H1 (cell line): Measurements from ENCODE around the gene ADCY5. TPM values are rescaled to one million over a fixed set of nuclear protein-coding genes. Genes with fewer than 3 reads are reported as not detected.

Experiments
- CTCF ChIA-PET: fragments of 300-600 bp; sonication (Branson Sonifier 250); formaldehyde crosslinking; loops from one replicate; lab custom pipeline; 2021; ENCODE audit not compliant: partially characterized antibody; lab: Charles Lee
- POLR2A ChIA-PET: fragments of 300-600 bp; sonication (Branson Sonifier 250); formaldehyde crosslinking; loops from one replicate; lab custom pipeline; 2021; ENCODE audit warnings: inconsistent platforms; ENCODE audit not compliant: partially characterized antibody; lab: Charles Lee
- DNase-seq, 2 experiments: peaks; one replicate each; pipeline versions ENCODE4 v3.0.0 to v3.0.0-alpha.2; 2010 to 2022; ENCODE audit warnings: low spot score in 2 of 2, low read depth in 1 of 2, mixed read lengths in 1 of 2
- FAIRE-seq: peaks from 2 replicates; lab custom pipeline; 2011; peaks lifted over from hg19 to GRCh38; lab: Jason Lieb, UNC
- H2AFZ ChIP-seq: 2 replicates; pipeline ENCODE4 v1.8.1; 2012; ENCODE audit warnings: low read length, inconsistent platforms
- H2AK5ac ChIP-seq: 2 replicates; pipeline ENCODE4 v1.6.1; 2013; ENCODE audit warnings: low read depth, low read length
- H2BK120ac ChIP-seq: replicated peaks from 2 replicates; pipeline ENCODE3; 2013; ENCODE audit warnings: low read depth, low read length, inconsistent platforms
- H2BK12ac ChIP-seq: 2 replicates; pipeline ENCODE4 v1.6.1; 2013; ENCODE audit warnings: low read depth, low read length
- H2BK15ac ChIP-seq: 2 replicates; pipeline ENCODE4 v1.6.1; 2013; ENCODE audit warnings: low read length
- H2BK20ac ChIP-seq: 2 replicates; pipeline ENCODE4 v1.6.1; 2013; ENCODE audit warnings: low read length
- H2BK5ac ChIP-seq: 2 replicates; pipeline ENCODE4 v1.6.1; 2013; ENCODE audit warnings: low read depth, low read length
- H3K14ac ChIP-seq: 2 replicates; pipeline ENCODE4 v1.6.1; 2013; ENCODE audit warnings: inconsistent platforms; ENCODE audit not compliant: insufficient read length
- H3K18ac ChIP-seq: 2 replicates; pipeline ENCODE4 v1.6.1; 2013; ENCODE audit warnings: low read length; ENCODE audit errors: extremely low read depth
- H3K23ac ChIP-seq: 2 replicates; pipeline ENCODE4 v1.6.1; 2013; ENCODE audit warnings: inconsistent platforms; ENCODE audit not compliant: insufficient read length
- H3K23me2 ChIP-seq: 2 replicates; pipeline ENCODE4 v1.6.1; 2013; ENCODE audit warnings: low read depth, low read length
- H3K27ac ChIP-seq: 2 replicates; pipeline ENCODE4 v1.6.1; 2011; ENCODE audit warnings: low read depth, low read length, inconsistent platforms
- H3K27me3 ChIP-seq, 4 experiments: replicated peaks in 1 of 4; 1 replicate in 1 of 4; 2 replicates in 3 of 4; pipeline versions ENCODE4 v1.6.1 to v1.8.1; 2011 to 2013; ENCODE audit warnings: low read length in 3 of 4, mild to moderate bottlenecking in 3 of 4, inconsistent platforms in 2 of 4, mixed read lengths in 2 of 4, moderate library complexity in 1 of 4; ENCODE audit not compliant: control insufficient read depth in 3 of 4, insufficient read depth in 3 of 4; ENCODE audit errors: extremely low read depth in 1 of 4
- H3K36me3 ChIP-seq, 4 experiments: 2 replicates each; pipeline versions ENCODE4 v1.6.1 to v1.8.1; 2011 to 2013; ENCODE audit warnings: mild to moderate bottlenecking in 4 of 4, low read length in 3 of 4, moderate library complexity in 2 of 4, control low read depth in 1 of 4, inconsistent platforms in 1 of 4; ENCODE audit not compliant: insufficient read depth in 4 of 4, control insufficient read depth in 2 of 4
- H3K4ac ChIP-seq: replicated peaks from 2 replicates; pipeline ENCODE3; 2013; ENCODE audit warnings: low read length, low read depth, mixed read lengths, inconsistent platforms; ENCODE audit not compliant: insufficient read length
- H3K4me1 ChIP-seq, 4 experiments: replicated peaks in 1 of 4; 1 replicate in 1 of 4; 2 replicates in 3 of 4; pipeline versions ENCODE4 v1.6.1 to v1.8.1; 2011 to 2013; ENCODE audit warnings: low read length in 3 of 4, inconsistent platforms in 2 of 4, mixed read lengths in 1 of 4; ENCODE audit not compliant: insufficient read depth in 4 of 4, control insufficient read depth in 3 of 4
- H3K4me2 ChIP-seq, 2 experiments: 2 replicates each; pipeline versions ENCODE4 v1.6.1 to v1.8.1; 2011 to 2013; ENCODE audit warnings: low read depth in 2 of 2, low read length in 2 of 2, control low read depth in 1 of 2, inconsistent platforms in 1 of 2, mild to moderate bottlenecking in 1 of 2; ENCODE audit not compliant: insufficient read depth in 1 of 2
- H3K4me3 ChIP-seq, 4 experiments: fragments of 200-600, 300-600 bp in 1 of 4; sonication (generic), shearing (Covaris generic), sonication (Bioruptor Twin) in 1 of 4; 2 replicates each; pipeline versions ENCODE4 v1.5.1 to v1.8.1; 2011 to 2016; ENCODE audit warnings: low read length in 4 of 4, low read depth in 3 of 4, control low read depth in 2 of 4, inconsistent platforms in 2 of 4, mild to moderate bottlenecking in 2 of 4, mixed read lengths in 1 of 4, moderate library complexity in 1 of 4; ENCODE audit not compliant: insufficient read depth in 2 of 4; ENCODE audit errors: extremely low read depth in 1 of 4
- H3K56ac ChIP-seq: replicated peaks from 2 replicates; pipeline ENCODE3; 2013; ENCODE audit warnings: low read depth, mild to moderate bottlenecking, mixed read lengths, low read length, inconsistent platforms; ENCODE audit not compliant: insufficient read length
- H3K79me1 ChIP-seq: 2 replicates; pipeline ENCODE4 v1.6.1; 2013; ENCODE audit warnings: low read depth, low read length, control low read depth
- H3K79me2 ChIP-seq, 2 experiments: 2 replicates each; pipeline versions ENCODE4 v1.6.1 to v1.8.1; 2012 to 2013; ENCODE audit warnings: low read length in 2 of 2, mild to moderate bottlenecking in 2 of 2, inconsistent platforms in 1 of 2; ENCODE audit not compliant: insufficient read depth in 2 of 2, control insufficient read depth in 1 of 2
- H3K9ac ChIP-seq, 4 experiments: replicated peaks in 1 of 4; 1 replicate in 1 of 4; 2 replicates in 3 of 4; pipeline versions ENCODE4 v1.6.1 to v1.8.1; 2011 to 2013; ENCODE audit warnings: low read depth in 3 of 4, low read length in 3 of 4, control low read depth in 2 of 4, mild to moderate bottlenecking in 2 of 4, moderate library complexity in 2 of 4, inconsistent platforms in 1 of 4; ENCODE audit errors: extremely low read depth in 1 of 4
- H3K9me3 ChIP-seq, 2 experiments: 2 replicates each; pipeline versions ENCODE4 v1.6.1 to v1.8.1; 2012 to 2013; ENCODE audit warnings: mild to moderate bottlenecking in 2 of 2, moderate library complexity in 2 of 2, control low read depth in 1 of 2, inconsistent platforms in 1 of 2, low read depth in 1 of 2, low read length in 1 of 2, mixed read lengths in 1 of 2; ENCODE audit not compliant: insufficient read depth in 2 of 2
- H4K20me1 ChIP-seq, 2 experiments: replicated peaks in 1 of 2; 2 replicates each; pipeline versions ENCODE3 to v1.8.1; 2011 to 2013; ENCODE audit warnings: inconsistent platforms in 2 of 2, low read length in 2 of 2, mild to moderate bottlenecking in 1 of 2; ENCODE audit not compliant: insufficient read depth in 2 of 2, control insufficient read depth in 1 of 2
- H4K5ac ChIP-seq: 2 replicates; pipeline ENCODE4 v1.6.1; 2013; ENCODE audit warnings: low read length, low read depth, mixed read lengths, inconsistent platforms; ENCODE audit not compliant: insufficient read length
- H4K8ac ChIP-seq: 2 replicates; pipeline ENCODE4 v1.8.0; 2013; ENCODE audit warnings: mild to moderate bottlenecking, moderate library complexity, low read length, inconsistent platforms; ENCODE audit not compliant: insufficient read depth; ENCODE audit errors: extremely low read depth
- H4K91ac ChIP-seq: replicated peaks from 2 replicates; pipeline ENCODE3; 2013; ENCODE audit warnings: low read length, mixed read lengths, inconsistent platforms; ENCODE audit not compliant: insufficient read length
- MAX ChIP-seq: IDR thresholded peaks from 2 replicates; pipeline ENCODE4 v1.6.1; 2012; ENCODE audit warnings: inconsistent platforms
- YY1 ChIP-seq: IDR thresholded peaks from 2 replicates; pipeline ENCODE4 v1.6.1; 2011; ENCODE audit warnings: low read depth, mild to moderate bottlenecking, low read length
- WGBS, 2 experiments: shearing (Covaris generic) in 1 of 2; methylation state at CpG; one replicate each; pipeline versions ENCODE4 v1.1.6 to v1.1.7; 2013 to 2015; ENCODE audit warnings: low lambda C conversion rate in 2 of 2, mixed read lengths in 2 of 2, inconsistent platforms in 1 of 2, low coverage in 1 of 2, missing lambda C conversion rate in 1 of 2; ENCODE audit not compliant: insufficient replicate concordance in 2 of 2, insufficient coverage in 1 of 2, insufficient read length in 1 of 2; ENCODE audit errors: extremely low coverage in 1 of 2, missing lambda C conversion rate in 1 of 2; 5-methylcytosine and 5-hydroxymethylcytosine counted together
- polyA plus RNA-seq, 7 experiments: library from polyadenylated mRNA; depleted of rRNA in 3 of 7; stranded (reverse) in 5 of 7; unstranded in 2 of 7; fragments of >200 nt in 5 of 7; fragments of 200-250 nt in 2 of 7; gene quantifications; 1 replicate in 5 of 7; 2 replicates in 1 of 7; 4 replicates in 1 of 7; pipeline versions ENCODE4 v1.2.1 to v1.2.3, GENCODE V29; 2011 to 2013; ENCODE audit warnings: missing spikeins in 2 of 7, mixed read lengths in 2 of 7
- total RNA-seq: library from RNA; stranded (reverse); fragmentation: NEBNext Ultra II Directional; extraction: Animal tissue kit (Norgen Biotek cat#: 25700); gene quantifications from 2 replicates; pipeline ENCODE4 v1.2.1, GENCODE V29; 2021

The ADCY5 gene
- total and polyA plus RNA-seq, 2 of the 8 experiments (the other 6 are each of a cell fraction or from before 2014, with no cell fraction given), result 18.9 to 40.8 TPM

GRCh38 chr3:123347691-123348264, 101.1 kb downstream of the ADCY5 start:
- Histone ChIP-seq H4K20me1 (peaks cover 0 to 2% of the 10 kb centered on the region in 2 experiments), H3K4me1 (peaks cover 5 to 26% (median 14%) of the 10 kb centered on the region in 4 experiments), H2AFZ (no peak overlapping the region), H3K27ac (no peak overlapping the region), H3K23me2 (no peaks in the 10 kb centered on the region), H3K18ac (no peak overlapping the region), H3K36me3 (no peaks in the 10 kb centered on the region), H3K9me3 (no peaks in the 10 kb centered on the region), H4K91ac (no peak overlapping the region), H2BK120ac (no peak overlapping the region), H2BK5ac (no peak overlapping the region), H2BK20ac (no peak overlapping the region)
- POLR2A ChIA-PET, result no interaction called here
- TF ChIP-seq YY1 (no peak), MAX (peak; percentile 53)
- TF ChIP-seq, all 59 proteins: peak for 1
- Histone ChIP-seq H2AK5ac (no peak overlapping the region), H3K14ac (no peak overlapping the region), H2BK15ac (no peak overlapping the region), H3K23ac (no peak overlapping the region), H4K8ac (no peak overlapping the region), H3K27me3 (no peaks in the 10 kb centered on the region), H3K4ac (no peak overlapping the region), H3K56ac (no peak overlapping the region), H3K9ac (no peak overlapping the region), H2BK12ac (no peak overlapping the region), H3K79me1 (no peaks in the 10 kb centered on the region), H3K79me2 (no peaks in the 10 kb centered on the region), H3K4me3 (no peak overlapping the region), H3K4me2 (no peak overlapping the region), H4K5ac (no peak overlapping the region)
- WGBS, 2 experiments, result 88% methylated on average over 15 of the region's 15 CpGs; no CpG with 5 or more reads in 1 of the 2 experiments
- FAIRE-seq (no peak), DNase-seq (no peak)
- CTCF ChIA-PET, result interaction anchor here (0.6 to 5.7 kb wide), 12 partner anchors 10 to 309 kb away, joined by 3 to 34 read pairs (median 3); no protein-coding TSS in a partner anchor
